ENCODE data around the gene RAC2.

The RAC2 gene

GRCh38 chr22:37230673-37231405 lies 13.2 kb downstream of the RAC2 start:
- H3K36me3 ChIP-seq (ENCODE audit: insufficient read depth, low read length): no peaks in the 10 kb centered on the region
- H3K4me3 ChIP-seq (ENCODE audit: low read length): no peak overlapping the region
- H3K27me3 ChIP-seq (ENCODE audit: control insufficient read depth, insufficient read depth, low read length): peaks cover 31% of the 10 kb centered on the region
- no peak overlapping the region for H3K4me2 ChIP-seq (ENCODE audit: low read length)
- no peak overlapping the region for H3K9ac ChIP-seq (ENCODE audit: low read depth, low read length)
- peaks cover 22% of the 10 kb centered on the region for H3K4me1 ChIP-seq (ENCODE audit: control insufficient read depth, insufficient read depth, low read length)
- no peaks in the 10 kb centered on the region for H3K9me3 ChIP-seq (replicated peaks; ENCODE audit: low read length)

GRCh38 chr22:37229805-37230672 lies 14.0 kb downstream of the RAC2 start:
- H3K27me3 ChIP-seq (ENCODE audit: control insufficient read depth, insufficient read depth, low read length): peaks cover 28% of the 10 kb centered on the region
- H3K4me1 ChIP-seq (ENCODE audit: control insufficient read depth, insufficient read depth, low read length): peaks cover 22% of the 10 kb centered on the region
- no peak overlapping the region for H3K9ac ChIP-seq (ENCODE audit: low read depth, low read length)
- H3K4me2 ChIP-seq (ENCODE audit: low read length): no peak overlapping the region
- H3K36me3 ChIP-seq (ENCODE audit: insufficient read depth, low read length): no peaks in the 10 kb centered on the region
- no peak overlapping the region for H3K4me3 ChIP-seq (ENCODE audit: low read length)
- H3K9me3 ChIP-seq (replicated peaks; ENCODE audit: low read length): no peaks in the 10 kb centered on the region

GRCh38 chr22:37229012-37229804 lies 14.9 kb downstream of the RAC2 start:
- H3K9ac ChIP-seq (ENCODE audit: low read depth, low read length): no peak overlapping the region
- peaks cover 22% of the 10 kb centered on the region for H3K4me1 ChIP-seq (ENCODE audit: control insufficient read depth, insufficient read depth, low read length)
- H3K27me3 ChIP-seq (ENCODE audit: control insufficient read depth, insufficient read depth, low read length): peaks cover 23% of the 10 kb centered on the region
- no peaks in the 10 kb centered on the region for H3K36me3 ChIP-seq (ENCODE audit: insufficient read depth, low read length)
- H3K9me3 ChIP-seq (replicated peaks; ENCODE audit: low read length): no peaks in the 10 kb centered on the region
- H3K4me2 ChIP-seq (ENCODE audit: low read length): no peak overlapping the region
- no peak overlapping the region for H3K4me3 ChIP-seq (ENCODE audit: low read length)

GRCh38 chr22:37228106-37229011 lies 15.7 kb downstream of the RAC2 start:
- peaks cover 22% of the 10 kb centered on the region for H3K4me1 ChIP-seq (ENCODE audit: control insufficient read depth, insufficient read depth, low read length)
- no peak overlapping the region for H3K9ac ChIP-seq (ENCODE audit: low read depth, low read length)
- no peak overlapping the region for H3K4me3 ChIP-seq (ENCODE audit: low read length)
- peaks cover 21% of the 10 kb centered on the region for H3K27me3 ChIP-seq (ENCODE audit: control insufficient read depth, insufficient read depth, low read length)
- no peaks in the 10 kb centered on the region for H3K36me3 ChIP-seq (ENCODE audit: insufficient read depth, low read length)
- no peak overlapping the region for H3K4me2 ChIP-seq (ENCODE audit: low read length)
- no peaks in the 10 kb centered on the region for H3K9me3 ChIP-seq (replicated peaks; ENCODE audit: low read length)

- H3K4me1 ChIP-seq (ENCODE audit: control insufficient read depth, insufficient read depth, low read length): peaks cover 22% of the 10 kb centered on the region
- H3K4me3 ChIP-seq (ENCODE audit: low read length): no peak overlapping the region
- H3K27me3 ChIP-seq (ENCODE audit: control insufficient read depth, insufficient read depth, low read length): peaks cover 16% of the 10 kb centered on the region
- H3K4me2 ChIP-seq (ENCODE audit: low read length): no peak overlapping the region
- no peak overlapping the region for H3K9ac ChIP-seq (ENCODE audit: low read depth, low read length)
- H3K36me3 ChIP-seq (ENCODE audit: insufficient read depth, low read length): no peaks in the 10 kb centered on the region
- no peaks in the 10 kb centered on the region for H3K9me3 ChIP-seq (replicated peaks; ENCODE audit: low read length)
Measured at GRCh38 chr22:37226514-37226913, 17.6 kb downstream of the RAC2 start.

GRCh38 chr22:37226087-37226486 lies 18.0 kb downstream of the RAC2 start:
- no peak overlapping the region for H3K4me2 ChIP-seq (ENCODE audit: low read length)
- peaks cover 22% of the 10 kb centered on the region for H3K4me1 ChIP-seq (ENCODE audit: control insufficient read depth, insufficient read depth, low read length)
- H3K27me3 ChIP-seq (ENCODE audit: control insufficient read depth, insufficient read depth, low read length): peaks cover 18% of the 10 kb centered on the region
- H3K36me3 ChIP-seq (ENCODE audit: insufficient read depth, low read length): no peaks in the 10 kb centered on the region
- no peak overlapping the region for H3K9ac ChIP-seq (ENCODE audit: low read depth, low read length)
- H3K9me3 ChIP-seq (replicated peaks; ENCODE audit: low read length): no peaks in the 10 kb centered on the region
- H3K4me3 ChIP-seq (ENCODE audit: low read length): no peak overlapping the region

- Histone ChIP-seq H3K36me3 (ENCODE audit: insufficient read depth, low read length) (no peaks in the 10 kb centered on the region), H3K4me1 (ENCODE audit: control insufficient read depth, insufficient read depth, low read length) (peaks cover 22% of the 10 kb centered on the region), H3K27me3 (ENCODE audit: control insufficient read depth, insufficient read depth, low read length) (peaks cover 24% of the 10 kb centered on the region), H3K9me3 (replicated peaks; ENCODE audit: low read length) (no peaks in the 10 kb centered on the region), H3K9ac (ENCODE audit: low read depth, low read length) (no peak overlapping the region), H3K4me2 (ENCODE audit: low read length) (no peak overlapping the region), H3K4me3 (ENCODE audit: low read length) (no peak overlapping the region)
Measured at GRCh38 chr22:37225481-37225880, 18.6 kb downstream of the RAC2 start.

- H3K27me3 ChIP-seq (ENCODE audit: control insufficient read depth, insufficient read depth, low read length): peaks cover 28% of the 10 kb centered on the region
- H3K36me3 ChIP-seq (ENCODE audit: insufficient read depth, low read length): no peaks in the 10 kb centered on the region
- H3K4me2 ChIP-seq (ENCODE audit: low read length): no peak overlapping the region
- H3K4me1 ChIP-seq (ENCODE audit: control insufficient read depth, insufficient read depth, low read length): peaks cover 17% of the 10 kb centered on the region
- H3K9ac ChIP-seq (ENCODE audit: low read depth, low read length): no peak overlapping the region
- H3K9me3 ChIP-seq (replicated peaks; ENCODE audit: low read length): no peaks in the 10 kb centered on the region
- H3K4me3 ChIP-seq (ENCODE audit: low read length): no peak overlapping the region
Measured at GRCh38 chr22:37224757-37225420, 19.2 kb downstream of the RAC2 start.

- Histone ChIP-seq H3K4me3 (ENCODE audit: low read length) (no peak overlapping the region), H3K4me1 (ENCODE audit: control insufficient read depth, insufficient read depth, low read length) (peaks cover 9% of the 10 kb centered on the region), H3K36me3 (ENCODE audit: insufficient read depth, low read length) (no peaks in the 10 kb centered on the region), H3K4me2 (ENCODE audit: low read length) (no peak overlapping the region), H3K9ac (ENCODE audit: low read depth, low read length) (no peak overlapping the region), H3K27me3 (ENCODE audit: control insufficient read depth, insufficient read depth, low read length) (peaks cover 36% of the 10 kb centered on the region), H3K9me3 (replicated peaks; ENCODE audit: low read length) (no peaks in the 10 kb centered on the region)
Measured at GRCh38 chr22:37223965-37224551, 20.0 kb downstream of the RAC2 start.

- no peaks in the 10 kb centered on the region for H3K9me3 ChIP-seq (replicated peaks; ENCODE audit: low read length)
- no peaks in the 10 kb centered on the region for H3K36me3 ChIP-seq (ENCODE audit: insufficient read depth, low read length)
- no peak overlapping the region for H3K9ac ChIP-seq (ENCODE audit: low read depth, low read length)
- H3K4me1 ChIP-seq (ENCODE audit: control insufficient read depth, insufficient read depth, low read length): no peaks in the 10 kb centered on the region
- no peak overlapping the region for H3K4me3 ChIP-seq (ENCODE audit: low read length)
- no peak overlapping the region for H3K4me2 ChIP-seq (ENCODE audit: low read length)
- H3K27me3 ChIP-seq (ENCODE audit: control insufficient read depth, insufficient read depth, low read length): peaks cover 48% of the 10 kb centered on the region
Measured at GRCh38 chr22:37222440-37222971, 21.6 kb downstream of the RAC2 start.
